GM21367 (cell line): ENCODE data around the gene TPK1.

Experiments used
- ATAC-seq: cut with Tn5 transposase; IDR thresholded peaks from one replicate; pipeline ENCODE4 v1.9.1; 2021; ENCODE audit not compliant: unreplicated experiment

TPK1 gene

DNA sequence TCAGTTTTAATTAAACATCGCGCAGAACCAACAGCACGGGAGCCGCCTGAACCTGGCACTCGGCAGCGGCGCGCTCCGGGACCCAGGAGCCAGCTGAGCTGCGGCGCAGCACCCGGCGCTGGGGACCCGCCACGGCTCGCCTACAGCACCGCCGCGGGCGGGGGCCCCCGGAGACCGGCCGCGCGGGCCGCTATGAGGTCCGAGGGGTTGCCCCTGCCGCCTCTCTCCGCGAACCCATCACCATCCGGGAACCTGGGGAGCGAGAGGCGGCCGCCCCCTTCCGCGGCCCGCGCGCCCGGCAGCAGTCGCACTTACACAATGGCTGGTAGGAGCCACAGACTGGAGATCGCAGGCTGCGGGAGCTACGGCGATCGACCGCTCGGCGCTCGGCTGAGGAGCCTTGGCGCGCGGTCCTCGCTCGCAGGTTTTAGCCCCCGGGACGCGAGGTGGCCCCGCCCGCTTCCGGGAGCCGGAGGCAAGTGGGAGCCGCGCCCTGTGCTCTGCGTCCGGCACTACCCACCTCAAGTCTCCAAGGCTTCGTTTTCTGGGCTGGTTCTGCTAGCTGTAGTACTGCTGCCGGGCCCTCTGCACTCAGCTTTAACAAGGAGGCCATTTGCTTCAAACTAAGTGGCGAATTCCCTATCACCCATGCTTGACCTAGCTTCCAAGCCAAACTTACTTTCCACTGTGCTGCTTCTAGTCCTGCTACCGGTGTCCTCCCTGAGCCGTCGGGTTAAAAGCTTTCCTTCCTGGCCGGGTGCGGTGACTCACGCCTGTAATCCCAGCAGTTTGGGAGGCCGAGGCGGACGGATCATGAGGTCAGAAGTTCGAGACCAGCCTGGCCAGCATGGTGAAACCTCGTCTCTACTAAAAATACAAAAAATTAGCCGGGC is at the start of gene TPK1:
Gene TPK1, minus strand, starts transcription at position 402 of the 893 bp plus-strand sequence. CDS start 451 bp downstream, outside the sequence.
- peak; percentile 90 for ATAC-seq

DNA sequence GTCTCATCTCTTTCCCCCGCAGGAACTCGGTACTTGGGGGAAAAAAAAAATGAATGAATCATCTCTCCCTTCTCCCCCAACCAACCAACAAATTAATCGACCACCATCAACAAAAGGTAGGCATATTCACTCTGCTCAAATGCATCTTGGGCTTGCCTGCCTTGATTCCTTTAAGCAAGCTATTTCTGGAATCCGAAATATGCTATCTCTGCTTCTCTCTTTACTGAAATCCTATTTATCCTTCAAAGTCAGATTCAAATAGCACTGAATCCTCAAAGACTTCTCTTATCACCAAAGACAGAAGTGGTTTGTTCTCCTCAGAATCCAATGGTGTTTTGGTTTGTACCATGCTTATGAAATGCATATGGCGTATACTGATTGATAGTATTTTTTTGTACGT is 49.6 kb upstream of the TPK1 start:
- no peak for ATAC-seq

DNA sequence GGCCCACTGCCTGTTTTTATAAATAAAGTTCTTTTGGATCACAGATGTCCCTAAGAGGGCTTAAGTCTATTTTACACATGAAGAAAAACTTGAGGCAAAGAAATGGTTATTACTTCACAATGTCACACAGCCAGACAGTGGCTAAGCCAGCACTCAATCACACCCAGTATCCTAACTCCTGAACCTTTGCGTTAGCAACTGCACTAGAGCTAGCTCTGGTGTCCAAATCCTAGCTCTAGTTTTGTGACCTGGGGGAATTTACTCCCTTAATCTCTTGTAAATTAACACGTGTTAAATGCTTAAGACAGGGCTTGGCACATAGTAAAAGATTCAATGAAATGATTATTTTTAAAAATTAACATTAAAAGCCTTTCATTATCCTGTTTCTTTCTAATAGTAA is 49.0 kb upstream of the TPK1 start:
- no peak for ATAC-seq

DNA sequence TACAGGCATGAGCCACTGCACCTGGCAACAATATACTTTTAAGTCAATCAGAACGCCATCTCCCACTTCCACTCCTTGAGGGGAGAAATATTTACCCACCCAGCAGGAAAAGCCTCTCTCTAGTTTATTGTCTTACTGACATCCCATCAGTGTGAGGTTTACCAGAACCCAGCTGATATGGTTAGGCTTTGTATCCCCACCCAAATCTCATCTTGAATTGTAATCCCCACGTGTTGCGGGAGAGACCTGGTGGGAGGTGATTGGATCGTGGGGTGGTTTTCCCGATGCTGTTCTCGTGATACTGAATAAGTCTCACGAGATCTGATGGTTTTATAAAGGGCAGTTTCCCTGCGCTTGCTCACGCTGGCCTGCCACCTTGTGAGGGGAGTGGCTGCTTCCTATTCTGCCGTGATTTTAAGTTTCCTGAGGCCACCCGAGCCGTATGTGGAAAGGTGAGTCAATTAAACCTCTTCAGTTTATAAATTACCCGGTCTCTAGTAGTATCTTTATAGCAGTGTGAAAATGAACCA is 37.5 kb upstream of the TPK1 start:
- ATAC-seq = no peak

DNA sequence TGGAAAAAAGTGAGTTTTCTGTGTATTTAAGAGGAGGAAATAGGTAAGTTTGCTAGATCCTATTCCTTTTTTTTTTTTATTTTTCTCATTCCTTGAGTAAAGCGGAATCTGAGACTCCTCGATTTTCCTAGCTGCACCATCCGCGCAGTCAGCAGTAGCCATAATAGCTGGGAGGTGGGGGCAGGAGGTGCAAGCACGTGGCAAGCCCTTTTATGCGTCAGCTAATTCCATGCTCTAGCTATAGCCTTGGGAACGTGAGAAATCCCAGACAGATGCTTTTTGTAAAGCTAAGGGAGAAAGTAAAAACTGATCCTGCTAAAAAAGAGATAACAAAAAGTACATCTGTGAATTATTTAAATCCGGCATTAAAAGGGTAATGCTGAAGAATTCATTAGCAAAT is 33.2 kb upstream of the TPK1 start:
- no peak for ATAC-seq

DNA sequence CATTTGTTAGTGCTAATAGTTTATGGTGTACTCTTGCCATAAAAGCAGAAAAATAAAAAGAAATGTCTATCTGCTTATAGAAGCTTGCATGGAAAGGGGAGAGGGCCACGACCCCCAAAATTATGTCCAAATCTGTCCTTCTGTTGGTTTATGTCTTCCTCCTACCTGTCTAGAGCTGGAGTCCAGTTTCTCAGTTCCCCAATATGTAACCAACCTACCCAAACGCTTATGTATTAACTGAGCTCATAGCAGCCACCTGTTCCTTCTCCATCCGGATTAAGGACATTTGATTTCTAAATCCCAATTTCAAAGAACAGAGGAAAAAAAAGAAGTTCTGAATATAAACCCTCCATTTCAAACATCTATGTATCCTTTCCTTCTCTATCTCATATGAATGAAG is 30.3 kb upstream of the TPK1 start:
- ATAC-seq = no peak

DNA sequence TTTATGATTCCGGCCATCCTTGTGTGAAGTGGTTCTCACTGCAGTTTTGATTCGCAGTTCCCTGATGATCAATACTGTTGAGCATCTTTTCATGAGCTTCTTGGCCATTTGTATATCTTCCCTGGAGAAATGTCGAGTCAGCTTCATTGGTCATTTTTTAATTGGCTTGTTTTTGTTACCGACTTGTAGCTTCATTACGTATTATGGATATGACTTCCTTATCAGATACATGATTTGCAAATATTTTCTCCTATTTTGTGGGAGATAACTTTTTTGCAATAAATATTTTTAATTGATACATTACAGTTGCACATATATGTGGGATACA is 27.4 kb upstream of the TPK1 start:
- no peak for ATAC-seq

DNA sequence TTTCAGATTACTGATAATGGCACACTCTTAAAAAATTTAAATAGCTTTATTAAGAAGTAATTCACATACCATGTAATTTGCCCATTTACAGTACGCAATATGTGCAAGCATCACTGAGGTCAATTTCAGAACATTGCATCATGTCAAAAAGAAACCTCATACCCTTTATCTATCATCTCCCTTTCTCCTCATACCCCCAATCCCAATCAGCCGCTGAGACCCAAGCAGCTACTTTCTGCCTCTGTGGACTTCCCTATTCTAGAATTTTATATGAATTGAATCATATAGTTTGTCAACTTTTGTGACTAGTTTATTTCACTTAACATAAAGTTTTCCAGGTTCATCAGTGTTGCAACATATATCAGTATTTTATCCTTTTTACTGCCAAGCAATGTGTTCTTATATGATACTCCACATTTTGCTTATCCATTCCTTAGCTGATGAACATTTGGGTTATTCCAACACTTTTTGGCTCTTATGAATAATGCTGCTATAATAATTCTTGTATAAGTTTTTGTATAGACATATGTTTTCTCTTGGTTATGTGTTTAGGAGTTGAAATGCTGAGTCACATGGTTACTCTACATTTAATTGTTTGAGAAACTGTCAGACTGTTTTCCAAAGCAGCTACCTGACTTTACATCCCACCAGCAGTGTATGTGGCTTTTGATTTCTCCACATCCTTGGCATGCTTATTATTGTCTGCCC is 26.9 kb upstream of the TPK1 start:
- ATAC-seq = no peak

DNA sequence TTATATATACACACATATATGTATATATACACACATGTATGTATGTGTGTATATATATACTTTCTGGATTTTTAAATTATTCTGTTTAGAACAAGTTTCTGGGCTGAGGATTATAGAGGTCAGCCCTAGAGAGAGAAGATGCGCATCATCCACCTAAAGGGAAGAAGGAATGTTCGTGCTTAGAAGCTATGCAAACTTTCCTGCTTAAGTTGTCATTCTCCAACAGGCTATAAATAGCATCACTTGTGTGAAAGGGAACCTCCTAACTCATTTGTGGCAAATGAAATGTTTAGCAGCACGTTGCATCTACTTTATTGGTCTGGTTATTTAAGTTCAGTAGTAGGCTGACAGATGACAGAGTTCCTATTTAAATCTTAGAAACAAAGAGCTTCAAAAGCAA is 23.9 kb upstream of the TPK1 start:
- ATAC-seq = no peak

DNA sequence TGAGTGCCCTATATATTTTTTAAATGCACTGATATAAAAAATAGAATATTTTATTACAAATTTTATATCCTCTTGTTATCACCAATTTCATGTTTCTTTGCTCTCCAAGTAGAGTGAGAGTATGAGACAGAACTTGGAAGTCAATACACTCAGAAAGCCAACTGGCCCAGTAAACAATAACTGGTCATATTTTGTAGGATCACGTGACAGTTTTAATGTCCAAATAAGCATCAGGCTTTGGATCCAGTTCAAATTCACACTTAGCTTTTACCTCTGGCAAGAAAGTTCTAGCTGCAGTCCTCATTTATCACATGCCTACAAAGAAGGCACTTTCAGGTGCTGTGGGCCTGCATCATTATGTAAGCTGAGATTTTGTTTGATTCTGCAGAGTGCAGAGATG is 21.6 kb upstream of the TPK1 start:
- ATAC-seq = no peak

DNA sequence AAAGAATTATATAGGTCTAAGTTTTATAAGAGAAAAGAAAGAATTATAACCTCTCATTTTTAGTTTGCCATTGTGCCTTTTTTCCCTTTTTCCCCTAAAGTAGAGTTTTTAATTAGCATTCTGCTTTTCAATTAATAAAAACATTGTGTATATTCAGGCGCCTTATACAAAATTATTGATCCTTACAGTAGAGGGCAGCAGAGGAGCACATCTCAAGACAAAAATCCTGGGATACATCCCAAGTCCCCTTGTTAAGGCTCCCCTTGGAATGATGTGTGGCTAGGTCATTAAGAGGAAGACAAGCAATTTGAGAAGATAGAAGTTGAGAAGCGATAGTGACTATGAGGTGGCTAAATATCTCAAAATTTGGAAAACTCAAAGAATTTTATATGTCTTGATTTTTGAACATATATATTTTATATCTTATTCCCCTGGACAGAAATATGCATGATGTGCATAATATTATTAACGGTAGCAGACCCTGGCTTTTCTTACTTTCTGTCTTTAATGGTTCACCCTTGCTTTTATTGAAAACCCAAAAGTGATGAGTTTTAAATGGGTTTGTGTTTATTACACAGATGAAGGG is 19.1 kb upstream of the TPK1 start:
- no peak for ATAC-seq

DNA sequence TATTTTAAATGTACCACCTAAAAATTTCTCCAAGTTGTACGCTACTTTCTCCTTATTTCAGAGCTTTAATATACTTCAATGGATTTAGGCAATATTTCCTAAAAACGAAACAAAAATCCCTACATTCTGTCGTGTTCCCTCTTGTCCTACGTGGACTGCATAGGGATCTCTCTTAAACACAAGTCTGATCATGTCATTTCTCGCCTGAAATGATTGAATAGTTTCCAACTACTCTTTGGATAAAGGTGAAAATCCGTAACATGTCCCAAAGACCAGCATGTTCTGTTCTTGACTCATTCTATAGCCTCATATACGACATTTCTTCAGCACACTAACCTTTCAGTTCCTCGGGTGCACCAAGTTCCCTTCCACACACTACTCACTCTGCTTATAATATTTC is 17.7 kb upstream of the TPK1 start:
- ATAC-seq = no peak

DNA sequence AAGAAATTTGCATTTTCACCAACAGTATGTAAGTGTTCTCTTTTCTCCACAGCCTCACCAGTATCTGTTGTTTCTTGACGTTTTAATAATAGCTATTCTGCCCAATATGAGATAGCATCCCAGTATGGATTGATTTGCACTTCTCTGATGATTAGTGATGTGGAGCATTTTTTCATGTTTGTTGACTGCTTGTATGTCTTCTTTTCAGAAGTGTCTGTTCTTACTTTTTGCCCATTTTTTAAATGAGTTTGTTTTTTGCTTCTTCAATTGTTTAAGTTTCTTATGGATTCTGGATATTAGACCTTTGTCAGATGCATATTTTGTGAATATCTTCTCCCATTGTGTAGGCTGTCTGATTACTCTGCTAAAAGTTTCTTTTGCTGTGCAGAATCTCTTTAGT is 12.2 kb upstream of the TPK1 start:
- ATAC-seq = no peak

DNA sequence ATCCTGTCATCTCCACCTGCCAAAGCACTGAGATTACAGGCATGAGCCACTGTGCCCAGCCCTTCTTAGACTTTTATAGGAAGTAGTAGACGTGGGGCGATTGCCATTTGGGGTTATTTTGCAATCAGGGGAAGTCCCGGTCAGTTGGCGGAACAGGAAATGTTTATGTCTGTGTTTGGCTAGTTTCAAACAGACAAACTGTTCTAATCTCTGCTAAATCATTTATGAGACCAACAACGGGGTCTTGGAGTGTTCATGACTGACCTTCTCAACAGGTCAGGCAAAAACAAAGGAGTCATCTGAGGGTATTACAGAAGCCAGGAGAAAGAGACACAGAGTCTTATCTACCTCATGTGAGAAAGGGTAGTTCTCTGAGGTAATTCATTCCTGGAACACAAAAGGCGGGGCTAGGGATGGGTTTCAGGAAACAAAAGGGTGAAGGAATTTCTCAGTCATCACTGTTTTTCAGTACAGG is 6.6 kb upstream of the TPK1 start:
- ATAC-seq = peak; percentile 87

DNA sequence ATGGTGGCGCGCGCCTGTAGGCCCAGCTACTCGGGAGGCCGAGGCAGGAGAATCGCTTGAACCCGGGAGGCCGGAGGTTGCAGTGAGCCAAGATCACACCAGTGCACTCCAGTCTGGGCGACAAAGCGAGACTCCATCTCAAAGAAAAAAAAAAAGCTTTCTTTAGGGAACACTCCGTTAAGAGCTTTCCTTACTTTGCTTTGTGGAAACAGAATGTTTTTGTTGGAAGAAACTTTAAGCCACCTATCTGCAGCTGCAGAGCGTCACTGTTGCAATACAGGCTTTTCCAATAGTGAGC is 641 bp upstream of the TPK1 start:
- no peak for ATAC-seq

DNA sequence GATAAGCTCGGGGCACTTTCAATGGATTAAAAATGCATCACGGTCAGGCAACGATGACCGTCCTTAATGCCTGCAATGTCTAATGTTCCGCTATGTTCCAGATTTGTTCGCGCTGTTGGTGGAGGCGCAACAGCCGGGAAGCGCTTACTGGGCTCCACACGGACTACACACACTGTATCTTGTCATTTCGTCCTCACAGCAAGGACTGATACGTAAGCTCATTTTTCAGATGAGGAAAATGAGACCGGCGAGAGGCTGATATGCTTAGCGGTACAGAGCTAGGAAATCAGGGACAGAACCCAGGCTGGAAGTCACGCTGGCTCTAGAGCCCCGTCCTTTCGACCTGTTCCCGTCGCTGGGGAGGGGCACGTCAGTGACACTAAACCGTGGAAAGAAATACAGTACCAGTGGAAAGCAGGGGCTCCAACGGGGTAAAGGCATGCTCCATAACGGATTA is 670 bp downstream of the TPK1 start:
- ATAC-seq = peak; percentile 19

DNA sequence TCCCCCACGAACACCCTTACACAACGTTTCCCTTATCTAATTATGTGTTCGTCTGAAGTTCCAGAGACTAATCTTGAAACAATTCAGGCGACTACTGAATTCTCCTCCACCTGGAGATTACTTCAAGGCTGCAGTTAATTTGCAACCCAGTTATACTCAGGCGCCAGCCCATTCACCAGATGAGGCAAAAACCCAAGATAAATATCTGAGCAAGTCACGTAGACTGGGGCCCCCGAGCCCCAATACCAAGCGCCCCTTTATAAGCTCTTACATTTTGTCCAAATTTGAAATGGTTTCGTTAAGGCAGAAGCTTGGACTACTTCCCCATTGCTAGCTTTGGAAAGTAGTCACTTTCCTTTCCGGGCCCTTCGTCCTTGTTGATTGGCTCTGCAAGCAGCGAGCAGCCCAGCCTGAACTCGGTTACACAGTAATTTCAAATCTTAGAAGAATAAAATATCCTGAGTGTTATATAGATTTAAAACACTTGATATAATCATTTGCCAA is 1.2 kb downstream of the TPK1 start:
- ATAC-seq = peak; percentile 29

DNA sequence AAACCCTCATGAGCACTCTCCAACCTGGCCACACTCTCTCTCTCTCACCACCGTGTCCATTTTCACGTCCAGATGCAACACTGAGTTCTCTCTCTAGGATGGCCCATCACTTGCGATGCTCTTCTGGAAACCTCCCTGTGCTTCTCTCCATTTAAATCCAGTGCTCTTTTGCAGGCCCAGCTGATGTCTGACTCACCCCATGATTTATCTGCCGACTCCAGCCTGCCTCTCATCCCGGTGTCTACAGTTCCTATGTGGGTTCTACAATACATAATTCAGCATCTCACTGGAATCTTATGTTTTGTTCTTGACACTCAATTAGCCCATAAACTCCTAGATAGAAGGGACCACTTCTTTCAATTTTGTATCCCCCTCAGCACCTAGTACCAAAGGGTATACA is 5.0 kb downstream of the TPK1 start:
- ATAC-seq = no peak

DNA sequence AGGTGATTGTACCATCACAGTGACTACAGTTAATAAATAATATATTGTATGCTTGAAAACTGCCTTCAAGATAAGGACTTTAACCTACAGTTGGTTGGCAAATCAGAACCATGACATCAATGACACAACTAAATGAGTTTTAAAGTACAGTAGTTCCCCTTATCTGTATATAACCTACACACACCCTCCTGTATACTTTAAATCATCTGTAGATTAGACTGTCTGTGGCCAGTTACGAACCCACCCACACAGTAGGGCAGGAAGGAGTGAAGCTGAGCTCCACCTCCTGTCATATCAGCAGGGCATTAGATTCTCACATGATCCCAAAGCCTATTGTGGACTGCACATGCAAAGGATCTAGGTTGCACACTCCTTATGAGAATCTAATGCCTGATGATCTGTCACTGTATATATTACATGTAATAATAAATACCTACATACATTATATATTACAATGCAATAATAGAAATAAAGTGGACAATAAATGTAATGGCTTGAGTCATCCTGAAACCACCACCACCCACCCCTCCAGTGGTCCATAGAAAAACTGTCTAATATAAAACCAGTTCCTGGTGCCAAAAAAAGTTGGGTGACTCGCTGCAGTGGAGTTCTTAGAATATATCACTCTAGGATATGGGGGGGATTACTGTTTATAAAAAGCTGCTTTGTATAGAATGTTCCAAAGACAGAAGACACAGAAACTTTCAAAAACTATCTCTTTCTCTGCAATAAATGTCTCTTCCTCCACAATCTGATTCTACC is 5.6 kb downstream of the TPK1 start:
- no peak for ATAC-seq

DNA sequence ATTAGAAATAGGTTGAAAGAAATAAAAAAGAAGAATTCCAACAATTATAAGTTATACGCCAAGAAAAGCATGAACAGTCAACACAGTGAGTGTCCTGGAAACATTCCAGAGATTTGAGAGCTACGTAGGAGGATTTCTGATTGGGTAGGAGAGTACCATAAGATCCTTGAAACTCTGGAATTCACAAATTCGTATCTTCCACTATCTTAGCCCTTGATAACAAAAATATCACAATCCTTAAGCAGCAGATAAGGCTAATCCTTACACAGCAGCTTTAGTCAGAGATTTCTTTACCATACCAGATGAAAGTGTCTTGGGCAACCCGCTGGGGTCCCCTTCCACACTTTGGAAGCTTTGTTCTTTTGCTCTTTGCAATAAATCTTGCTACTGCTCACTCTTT is 8.2 kb downstream of the TPK1 start:
- no peak for ATAC-seq

DNA sequence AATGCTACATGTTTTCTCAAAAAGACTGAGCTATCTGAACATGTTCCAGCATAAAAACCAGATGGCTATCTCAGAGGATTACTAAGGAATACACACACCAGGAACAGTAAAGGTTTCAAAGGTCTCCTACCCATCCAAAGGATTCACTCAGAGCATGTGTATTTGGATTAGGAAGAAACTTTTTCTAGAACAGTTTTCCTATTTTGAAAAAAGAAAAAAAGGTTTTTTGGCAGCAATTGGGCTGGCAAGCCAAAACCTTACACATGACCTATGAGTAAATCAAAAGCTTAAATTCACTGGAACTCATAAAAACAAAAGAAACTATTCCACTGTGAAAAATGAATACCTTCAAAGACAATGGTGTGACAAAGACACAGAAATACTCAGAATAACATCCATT is 9.6 kb downstream of the TPK1 start:
- ATAC-seq = no peak
